Panc1 (cell line): Measurements from ENCODE around the gene FEV. TPM values are rescaled to one million over a fixed set of nuclear protein-coding genes. Genes with fewer than 3 reads are reported as not detected.

Source experiments
- ATAC-seq: fragments of 200-7000 bp; cut with Tn5 transposase; 2 replicates; pipeline ENCODE4 v1.9.1; 2020; ENCODE audit warnings: mild to moderate bottlenecking, moderate library complexity
- BruUV-seq: library from RNA; stranded (reverse); fragments of 400-500 nt; replicated peaks from 2 replicates; lab custom pipeline; 2021; lab: Mats Ljungman, UMichigan
- CTCF ChIA-PET: fragments of 300-600 bp; sonication (Branson Sonifier 250); formaldehyde crosslinking; loops from one replicate; lab custom pipeline; 2022; ENCODE audit warnings: antibody characterized with exemption; lab: Charles Lee
- POLR2A ChIA-PET: fragments of 300-600 bp; sonication (Branson Sonifier 250); formaldehyde crosslinking; loops from one replicate; lab custom pipeline; 2022; ENCODE audit warnings: antibody characterized with exemption; lab: Charles Lee
- DNase-seq: peaks from one replicate; pipeline ENCODE4 v3.0.0-alpha.2; 2010; ENCODE audit warnings: low read depth, low spot score
- H3K27ac ChIP-seq: 2 replicates; pipeline ENCODE4 v1.5.1; 2011; ENCODE audit warnings: mild to moderate bottlenecking, low read length, inconsistent platforms
- H3K27me3 ChIP-seq: fragments of 200-500 bp; sonication (Bioruptor generic); 2 replicates; pipeline ENCODE4 v1.6.0; 2014; ENCODE audit warnings: low read length, inconsistent platforms; ENCODE audit not compliant: control insufficient read depth, insufficient read depth
- H3K36me3 ChIP-seq: fragments of 200-500 bp; sonication (Bioruptor generic); 2 replicates; pipeline ENCODE4 v1.5.1; 2014; ENCODE audit warnings: inconsistent platforms, mild to moderate bottlenecking, low read length, moderate library complexity; ENCODE audit not compliant: control insufficient read depth, insufficient read depth
- H3K4me1 ChIP-seq: 2 replicates; pipeline ENCODE4 v1.5.1; 2011; ENCODE audit warnings: inconsistent platforms, mild to moderate bottlenecking, low read length, moderate library complexity; ENCODE audit not compliant: control insufficient read depth, insufficient read depth
- H3K4me3 ChIP-seq, 2 experiments: 2 replicates each; pipeline ENCODE4 v1.5.1; 2011 to 2012; ENCODE audit warnings: low read depth in 2 of 2, low read length in 2 of 2, mild to moderate bottlenecking in 2 of 2, inconsistent platforms in 1 of 2, moderate library complexity in 1 of 2
- H3K9me3 ChIP-seq: fragments of 200-500 bp; sonication (Bioruptor generic); 2 replicates; pipeline ENCODE4 v1.5.1; 2014; ENCODE audit warnings: low read depth, mild to moderate bottlenecking, inconsistent platforms, low read length, moderate library complexity; ENCODE audit not compliant: control insufficient read depth, insufficient read depth
- CTCF ChIP-seq: fragments of 450-650 bp; IDR thresholded peaks from 2 replicates; pipeline ENCODE4 v1.5.1; 2017; ENCODE audit warnings: mild to moderate bottlenecking
- POLR2AphosphoS5 ChIP-seq: IDR thresholded peaks from 2 replicates; pipeline ENCODE4 v1.6.1; 2012; ENCODE audit warnings: mild to moderate bottlenecking, low read depth, low read length, moderate library complexity
- SIN3A ChIP-seq: IDR thresholded peaks from 2 replicates; pipeline ENCODE4 v1.6.1; 2012; ENCODE audit warnings: low read depth, mild to moderate bottlenecking, low read length, moderate library complexity, borderline replicate concordance; ENCODE audit not compliant: insufficient read depth
- TCF7L2 ChIP-seq: IDR thresholded peaks from 2 replicates; pipeline ENCODE4 v1.6.1; 2011; ENCODE audit warnings: mild to moderate bottlenecking, low read depth, low read length, inconsistent platforms
- in situ Hi-C: cut with HindIII; loops from 2 replicates; pipeline ENCODE4 v1.10.0; 2016; ENCODE audit warnings: low sequenced_read_pairs, low pct_unique_long_range_greater_than_20kb
- intact Hi-C: fragments of 100-400 bp; cut with micrococcal nuclease; formaldehyde crosslinking; loops from one replicate; pipeline ENCODE4 v1.10.0; 2022; ENCODE audit not compliant: unreplicated experiment
- total RNA-seq: library from RNA; stranded (reverse); gene quantifications from one replicate; pipeline ENCODE4 v1.2.1, GENCODE V29; 2021; ENCODE audit not compliant: unreplicated experiment
- TF ChIP-seq, protein P1 (sequence below), 2 experiments: IDR thresholded peaks; 2 replicates each; pipeline ENCODE4 v1.6.1; 2011 to 2012; ENCODE audit warnings: low read depth in 2 of 2, control low read depth in 1 of 2, low read length in 1 of 2, mild to moderate bottlenecking in 1 of 2, moderate library complexity in 1 of 2; ENCODE audit not compliant: insufficient read depth in 1 of 2

FEV gene
- total RNA-seq, 1 experiment from 2014 or later, result not detected

DNA sequence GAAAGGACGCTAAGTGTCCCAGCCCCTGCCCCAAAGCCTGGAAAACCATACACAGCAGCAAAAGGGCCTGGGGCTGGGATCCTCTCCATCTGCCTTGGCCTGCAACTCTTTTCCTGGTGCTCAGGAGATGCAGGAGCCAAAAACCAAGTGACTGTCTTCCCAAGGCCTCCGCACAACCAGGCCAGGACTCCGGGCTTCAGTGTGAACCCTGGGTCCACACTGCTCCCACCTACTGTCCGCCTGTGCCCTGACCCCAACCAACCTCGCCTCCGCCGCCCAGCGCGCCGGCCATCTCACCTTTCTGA lies 1.1 kb downstream of the FEV start:
- ATAC-seq (no peak), DNase-seq (no peak)
- in situ Hi-C loops (no loop called here), intact Hi-C loops (loop anchor here (5.0 kb wide), 1 partner anchor 132 kb away; no protein-coding TSS in a partner anchor)
- no peak overlapping the region for H3K27ac ChIP-seq
- TF ChIP-seq, protein P1, sequence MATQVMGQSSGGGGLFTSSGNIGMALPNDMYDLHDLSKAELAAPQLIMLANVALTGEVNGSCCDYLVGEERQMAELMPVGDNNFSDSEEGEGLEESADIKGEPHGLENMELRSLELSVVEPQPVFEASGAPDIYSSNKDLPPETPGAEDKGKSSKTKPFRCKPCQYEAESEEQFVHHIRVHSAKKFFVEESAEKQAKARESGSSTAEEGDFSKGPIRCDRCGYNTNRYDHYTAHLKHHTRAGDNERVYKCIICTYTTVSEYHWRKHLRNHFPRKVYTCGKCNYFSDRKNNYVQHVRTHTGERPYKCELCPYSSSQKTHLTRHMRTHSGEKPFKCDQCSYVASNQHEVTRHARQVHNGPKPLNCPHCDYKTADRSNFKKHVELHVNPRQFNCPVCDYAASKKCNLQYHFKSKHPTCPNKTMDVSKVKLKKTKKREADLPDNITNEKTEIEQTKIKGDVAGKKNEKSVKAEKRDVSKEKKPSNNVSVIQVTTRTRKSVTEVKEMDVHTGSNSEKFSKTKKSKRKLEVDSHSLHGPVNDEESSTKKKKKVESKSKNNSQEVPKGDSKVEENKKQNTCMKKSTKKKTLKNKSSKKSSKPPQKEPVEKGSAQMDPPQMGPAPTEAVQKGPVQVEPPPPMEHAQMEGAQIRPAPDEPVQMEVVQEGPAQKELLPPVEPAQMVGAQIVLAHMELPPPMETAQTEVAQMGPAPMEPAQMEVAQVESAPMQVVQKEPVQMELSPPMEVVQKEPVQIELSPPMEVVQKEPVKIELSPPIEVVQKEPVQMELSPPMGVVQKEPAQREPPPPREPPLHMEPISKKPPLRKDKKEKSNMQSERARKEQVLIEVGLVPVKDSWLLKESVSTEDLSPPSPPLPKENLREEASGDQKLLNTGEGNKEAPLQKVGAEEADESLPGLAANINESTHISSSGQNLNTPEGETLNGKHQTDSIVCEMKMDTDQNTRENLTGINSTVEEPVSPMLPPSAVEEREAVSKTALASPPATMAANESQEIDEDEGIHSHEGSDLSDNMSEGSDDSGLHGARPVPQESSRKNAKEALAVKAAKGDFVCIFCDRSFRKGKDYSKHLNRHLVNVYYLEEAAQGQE (IDR thresholded peaks at IDR 0.05; ENCODE audit: insufficient read depth in 1 of 2, low read depth in 2 of 2, low read length in 1 of 2), result no peak
- TF ChIP-seq POLR2AphosphoS5 (no peak), CTCF (no peak), SIN3A (no peak), TCF7L2 (no peak)
- peaks cover 18% of the 10 kb centered on the region; the same call in 1 of the 2 replicates for H3K27me3 ChIP-seq
- no peaks in the 10 kb centered on the region for H3K36me3 ChIP-seq
- peak overlapping the region in 1 of 2 experiments; percentile 16; a peak in 1 of 4 replicates for H3K4me3 ChIP-seq
- no peaks in the 10 kb centered on the region for H3K9me3 ChIP-seq
- peaks cover 12% of the 10 kb centered on the region for H3K4me1 ChIP-seq
- ChIA-PET CTCF (no interaction called here), POLR2A (no interaction called here)
- BruUV-seq, result no TSS peak

- DNase-seq (no peak), ATAC-seq (no peak)
- in situ Hi-C loops, result no loop called here
- intact Hi-C loops, result loop anchor here (5.0 kb wide), 1 partner anchor 131 kb away; no protein-coding TSS in a partner anchor
- ChIA-PET CTCF (no interaction called here), POLR2A (no interaction called here)
- Histone ChIP-seq H3K4me3 (no peak overlapping the region; a peak in 1 of 4 replicates), H3K36me3 (no peaks in the 10 kb centered on the region), H3K27ac (no peak overlapping the region), H3K27me3 (peaks cover 18% of the 10 kb centered on the region; the same call in 1 of the 2 replicates), H3K4me1 (peaks cover 12% of the 10 kb centered on the region), H3K9me3 (no peaks in the 10 kb centered on the region)
- BruUV-seq, result no TSS peak
- TF ChIP-seq POLR2AphosphoS5 (no peak), CTCF (no peak), SIN3A (no peak), TCF7L2 (no peak)
- TF ChIP-seq, protein P1 (IDR thresholded peaks at IDR 0.05; ENCODE audit: insufficient read depth in 1 of 2, low read depth in 2 of 2, low read length in 1 of 2), result no peak
Observed at GRCh38 chr2:218983263-218983933, 1.6 kb downstream of the FEV start.
